Measurements from ENCODE around the gene IARS2.

GRCh38 chr1:220124542-220124941 is 30.6 kb downstream of the IARS2 start:
- TF ChIP-seq CTCF (IDR thresholded peaks at IDR 0.05; ENCODE audit: low read length) (no peak), EZH2 (optimal IDR thresholded peaks at IDR 0.05; ENCODE audit: low read depth, low read length) (no peak), EZH2phosphoT487 (IDR thresholded peaks at IDR 0.05; ENCODE audit: low read length) (no peak)

All from MM.1S (cell line).